OCI-M2 (cell line): ENCODE data around the gene NFIX.
"Not testable (repeated sequence)": the region's sequence is repeated elsewhere in the genome, so short reads cannot be mapped to it uniquely, and the experiment has no call there.

Source experiments
- DNase-seq: peaks from one replicate; lab custom pipeline; 2025; ENCODE audit not compliant: unreplicated experiment; lab: John Stamatoyannopoulos, UW

NFIX gene

GRCh38 chr19:12994701-12995595 lies at the start of gene NFIX:
Gene NFIX, plus strand, starts transcription at chr19:12995475. Its CDS starts 363 bp downstream, at chr19:12995838.
- no peak for DNase-seq

GRCh38 chr19:12945479-12946091 lies 49.7 kb upstream of the NFIX start, which contains the start of gene RAD23A:
Gene RAD23A, plus strand, starts transcription at chr19:12945862. Its CDS starts 87 bp downstream, at chr19:12945949.
- DNase-seq, result no peak

DNA sequence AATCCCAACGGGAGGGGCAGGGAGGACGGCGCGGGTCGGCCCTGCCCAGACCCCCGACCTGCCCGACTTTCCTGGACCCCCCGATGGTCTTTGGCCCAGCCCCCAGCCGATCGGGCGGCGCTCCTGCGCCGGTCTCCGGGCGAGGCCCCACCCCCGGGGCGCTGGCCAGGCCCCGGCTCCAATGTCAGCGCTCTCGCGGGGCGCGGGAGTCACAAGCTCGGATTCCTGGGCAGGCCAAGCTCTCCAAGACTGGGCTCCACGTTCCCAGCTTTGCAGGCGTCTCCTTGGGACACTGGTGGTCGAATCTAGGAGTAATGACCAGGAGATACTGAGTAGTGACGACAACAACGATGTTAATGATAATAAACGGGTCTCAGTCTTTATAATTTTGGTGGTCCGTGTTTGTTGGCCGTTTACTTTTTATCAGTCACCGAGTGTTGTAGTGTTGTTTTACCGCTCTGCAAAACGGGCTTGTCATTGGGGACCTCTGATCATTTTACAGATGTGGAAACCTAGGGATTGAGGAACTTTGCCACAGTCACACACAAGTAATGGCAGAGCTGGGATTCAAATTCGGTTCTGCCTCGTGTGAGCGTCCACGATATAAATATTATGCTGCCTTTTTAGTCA lies 49.1 kb upstream of the NFIX start:
- no peak for DNase-seq

GRCh38 chr19:12946731-12947496 lies 48.4 kb upstream of the NFIX start:
- no peak for DNase-seq

DNA sequence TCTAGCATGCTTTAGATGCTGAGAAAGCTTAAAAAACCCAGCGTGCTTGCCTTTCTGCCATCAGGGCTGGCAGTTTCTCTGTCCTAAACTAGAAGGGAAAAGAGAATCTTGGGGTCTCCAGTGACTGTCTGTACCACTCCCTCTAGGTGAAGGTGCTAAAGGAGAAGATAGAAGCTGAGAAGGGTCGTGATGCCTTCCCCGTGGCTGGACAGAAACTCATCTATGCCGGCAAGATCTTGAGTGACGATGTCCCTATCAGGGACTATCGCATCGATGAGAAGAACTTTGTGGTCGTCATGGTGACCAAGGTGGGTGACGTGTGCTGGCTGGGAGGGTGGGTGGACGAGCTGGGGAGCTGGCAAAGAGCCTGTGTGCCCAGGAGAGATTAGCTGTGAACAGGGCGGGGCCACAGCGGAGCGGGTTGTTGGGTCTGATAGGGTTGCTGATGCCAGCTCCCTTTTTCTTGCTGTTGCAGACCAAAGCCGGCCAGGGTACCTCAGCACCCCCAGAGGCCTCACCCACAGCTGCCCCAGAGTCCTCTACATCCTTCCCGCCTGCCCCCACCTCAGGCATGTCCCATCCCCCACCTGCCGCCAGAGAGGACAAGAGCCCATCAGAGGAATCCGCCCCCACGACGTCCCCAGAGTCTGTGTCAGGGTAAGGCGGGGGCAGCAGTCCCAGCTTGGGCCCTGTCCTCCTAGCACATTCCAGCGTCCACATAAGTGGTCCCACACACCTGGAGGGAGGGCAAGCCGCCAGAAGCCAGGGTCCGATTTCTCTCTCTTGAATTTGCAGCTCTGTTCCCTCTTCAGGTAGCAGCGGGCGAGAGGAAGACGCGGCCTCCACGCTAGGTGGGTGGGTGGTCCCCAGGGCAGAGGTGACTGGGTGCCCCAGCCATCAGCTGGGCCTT lies 47.3 kb upstream of the NFIX start:
- no peak for DNase-seq

DNA sequence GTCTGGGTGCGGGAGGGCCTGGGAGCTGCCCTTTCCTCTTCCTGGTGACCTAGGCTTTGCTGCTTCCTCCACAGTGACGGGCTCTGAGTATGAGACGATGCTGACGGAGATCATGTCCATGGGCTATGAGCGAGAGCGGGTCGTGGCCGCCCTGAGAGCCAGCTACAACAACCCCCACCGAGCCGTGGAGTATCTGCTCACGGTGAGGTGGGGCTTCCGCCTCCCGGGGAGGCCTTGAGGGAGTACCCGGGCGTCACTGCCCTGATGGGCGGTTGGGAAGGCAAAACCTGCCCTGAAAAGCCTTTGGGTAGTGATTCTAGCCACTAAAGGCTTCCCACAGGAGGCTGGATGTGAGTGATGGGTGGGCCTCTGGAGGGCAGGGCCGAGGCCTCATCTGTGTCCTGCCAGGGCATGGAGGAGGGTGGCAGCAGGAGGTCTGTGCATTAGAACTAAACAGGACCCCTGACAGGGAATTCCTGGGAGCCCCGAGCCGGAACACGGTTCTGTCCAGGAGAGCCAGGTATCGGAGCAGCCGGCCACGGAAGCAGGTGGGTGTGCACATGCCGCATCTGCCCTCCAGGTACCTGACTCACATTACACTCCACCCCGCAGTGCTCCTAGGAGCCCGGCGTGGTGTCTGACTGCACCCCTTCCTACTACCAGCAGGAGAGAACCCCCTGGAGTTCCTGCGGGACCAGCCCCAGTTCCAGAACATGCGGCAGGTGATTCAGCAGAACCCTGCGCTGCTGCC lies 46.5 kb upstream of the NFIX start:
- no peak for DNase-seq

DNA sequence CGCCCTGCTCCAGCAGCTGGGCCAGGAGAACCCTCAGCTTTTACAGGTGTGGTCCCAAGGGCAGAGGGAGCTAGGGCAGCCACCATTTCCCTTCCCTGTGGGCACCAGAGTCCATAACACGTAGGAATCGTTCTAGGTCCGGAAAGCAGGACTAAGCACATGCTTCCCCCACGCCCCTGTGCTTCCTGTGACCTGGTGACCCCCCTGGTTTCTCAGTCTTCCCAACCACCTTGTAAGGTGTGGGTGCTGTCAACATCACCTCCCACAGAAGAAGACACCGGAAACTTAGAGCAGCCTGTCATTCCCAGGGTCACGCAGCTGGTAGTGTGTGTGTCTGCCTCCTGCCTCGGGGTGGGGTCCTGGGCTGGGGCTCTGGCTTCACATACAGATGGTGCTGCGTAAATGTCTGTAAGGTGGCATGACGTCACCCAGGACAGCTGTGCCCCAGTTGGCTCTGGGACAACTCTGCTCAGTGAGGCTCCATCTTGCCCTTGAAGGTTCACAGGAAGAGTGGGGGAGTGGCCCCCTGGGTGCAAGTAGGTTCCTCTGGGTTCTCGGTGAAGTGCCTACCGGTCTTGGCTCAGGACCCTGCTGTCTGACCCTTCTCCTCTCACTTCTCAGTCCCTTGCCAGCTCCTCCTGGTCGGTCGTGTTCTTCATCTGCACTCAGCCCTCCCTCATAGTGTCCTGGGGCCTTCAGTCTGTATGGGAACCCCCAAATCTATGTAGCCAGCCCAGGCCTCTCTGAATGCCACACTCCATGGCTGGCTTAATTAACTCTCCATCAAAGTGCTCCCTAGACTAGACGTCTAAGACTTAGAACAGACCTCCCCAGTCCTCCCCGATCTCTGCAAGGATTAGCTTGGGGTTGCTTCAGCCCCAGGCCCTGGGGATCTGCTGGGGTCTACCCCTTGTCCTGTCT lies 45.7 kb upstream of the NFIX start:
- no peak for DNase-seq

- DNase-seq, result not testable (repeated sequence)
Observed at GRCh38 chr19:12952050-12952449, 43.2 kb upstream of the NFIX start.

DNA sequence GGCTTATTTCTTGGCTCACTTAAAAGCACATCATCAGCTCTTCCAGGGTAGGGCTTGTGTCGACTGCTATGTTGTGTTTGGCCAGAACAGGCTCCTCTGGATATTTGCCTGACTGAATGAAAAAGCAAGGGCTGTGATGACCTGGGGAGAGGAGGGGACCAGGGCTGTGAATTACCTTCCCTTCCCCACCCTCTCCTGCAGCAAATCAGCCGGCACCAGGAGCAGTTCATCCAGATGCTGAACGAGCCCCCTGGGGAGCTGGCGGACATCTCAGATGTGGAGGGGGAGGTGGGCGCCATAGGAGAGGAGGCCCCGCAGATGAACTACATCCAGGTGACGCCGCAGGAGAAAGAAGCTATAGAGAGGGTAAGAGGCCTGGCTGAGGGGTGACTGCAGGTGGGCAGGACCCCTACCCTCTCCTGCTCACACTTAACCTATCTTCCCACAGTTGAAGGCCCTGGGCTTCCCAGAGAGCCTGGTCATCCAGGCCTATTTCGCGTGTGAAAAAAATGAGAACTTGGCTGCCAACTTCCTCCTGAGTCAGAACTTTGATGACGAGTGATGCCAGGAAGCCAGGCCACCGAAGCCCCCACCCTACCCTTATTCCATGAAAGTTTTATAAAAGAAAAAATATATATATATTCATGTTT lies 42.7 kb upstream of the NFIX start:
- DNase-seq, result no peak

GRCh38 chr19:12953138-12953798 lies 42.0 kb upstream of the NFIX start:
- no peak for DNase-seq

DNA sequence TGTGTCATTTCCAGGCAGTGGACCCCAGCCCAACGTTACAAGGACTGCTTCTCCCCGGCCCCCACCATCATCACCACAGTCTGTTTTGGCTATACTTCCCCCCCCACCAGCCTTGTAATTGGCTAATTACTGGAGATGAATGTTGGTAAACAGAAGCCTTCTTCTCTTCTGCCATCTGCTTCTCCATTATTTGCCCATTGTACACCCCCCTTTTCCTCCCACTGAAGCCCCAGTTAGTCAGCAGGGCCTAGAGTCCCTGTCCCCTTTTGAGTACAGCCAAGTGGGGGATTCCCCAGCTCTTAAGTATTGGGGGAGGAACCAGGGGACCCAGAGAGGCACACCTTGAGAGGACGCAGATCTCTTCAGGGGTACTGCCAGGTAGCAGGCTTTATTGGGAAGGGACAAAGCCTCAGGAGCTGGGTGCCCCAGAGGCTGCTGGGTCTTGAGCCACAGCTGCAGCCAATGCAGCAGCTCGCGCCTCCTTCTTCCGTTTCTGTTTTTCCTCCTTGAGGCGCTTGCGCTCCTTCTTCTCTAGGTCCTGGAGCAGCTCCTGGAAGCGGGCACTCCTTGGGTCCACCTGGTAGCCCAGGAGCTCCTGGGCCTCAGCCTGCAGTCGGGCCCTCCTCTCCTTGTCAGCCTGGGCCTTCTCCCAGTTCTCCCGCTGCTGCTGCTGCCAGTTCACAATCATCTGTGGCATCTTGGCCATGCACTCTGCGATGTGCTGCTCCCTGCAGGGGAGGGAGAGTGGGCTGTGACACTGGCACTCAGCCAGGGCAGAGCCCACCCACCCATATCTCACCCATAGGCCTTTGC lies 41.3 kb upstream of the NFIX start:
- no peak for DNase-seq

DNA sequence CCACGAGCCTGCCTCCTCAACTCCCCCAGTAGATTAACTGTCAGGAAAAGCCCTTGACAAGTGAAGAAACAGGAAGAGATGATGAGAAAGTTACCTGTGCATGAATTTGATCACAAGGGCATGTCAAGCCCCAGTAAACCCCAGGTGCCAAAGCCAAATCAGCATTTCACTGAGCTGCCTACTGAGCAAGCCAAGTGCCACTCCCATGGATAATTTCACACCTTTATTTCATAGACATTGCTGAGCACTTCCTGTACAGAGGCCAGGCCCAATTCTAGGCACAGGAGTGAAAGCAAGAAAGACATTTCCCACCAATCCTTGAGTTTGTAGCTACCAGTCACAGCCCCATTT lies 40.7 kb upstream of the NFIX start:
- DNase-seq, result no peak

DNA sequence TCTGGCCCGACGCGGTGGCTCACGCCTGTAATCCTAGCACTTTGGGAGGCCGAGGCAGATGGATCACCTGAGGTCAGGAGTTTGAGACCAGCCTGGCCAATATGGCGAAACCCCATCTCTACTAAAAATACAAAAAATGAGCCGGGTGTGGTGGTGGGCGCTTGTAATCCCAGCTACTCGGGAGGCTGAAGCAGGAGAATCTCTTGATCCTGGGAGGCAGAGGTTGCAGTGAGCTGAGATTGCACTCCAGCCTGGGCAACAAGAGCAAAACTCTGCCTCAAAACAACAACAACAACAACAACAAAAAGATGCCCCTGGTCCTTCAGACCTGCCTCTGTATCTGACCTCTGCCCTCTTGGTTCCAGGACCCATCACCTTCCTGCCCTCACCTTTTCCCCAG lies 39.7 kb upstream of the NFIX start:
- DNase-seq, result not testable (repeated sequence)

GRCh38 chr19:12955996-12956395 lies 39.3 kb upstream of the NFIX start:
- DNase-seq, result no peak

- DNase-seq, result no peak
Observed at GRCh38 chr19:12956446-12957388, 38.6 kb upstream of the NFIX start, which contains the start of gene GADD45GIP1. Gene GADD45GIP1, minus strand, starts transcription at chr19:12957223. Its CDS starts 11 bp downstream, at chr19:12957212.
